K562 (cell line): Measurements from ENCODE around the gene RRAGD. TPM values are rescaled to one million over a fixed set of nuclear protein-coding genes. Genes with fewer than 3 reads are reported as not detected.

Experiments used
- ATF7 ChIP-seq: fragments of 450-650 bp; IDR thresholded peaks from 2 replicates; pipeline ENCODE4 v1.7.1; 2014; ENCODE audit warnings: mild to moderate bottlenecking, moderate library complexity
- CBFB ChIP-seq: sonication (generic); formaldehyde crosslinking; IDR thresholded peaks from 2 replicates; pipeline ENCODE4 v1.4.0; 2020; ENCODE audit warnings: mild to moderate bottlenecking, missing genetic modification reagents
- CHD2 ChIP-seq: IDR thresholded peaks from 2 replicates; pipeline ENCODE4 v1.6.1; 2011; ENCODE audit warnings: low read depth, low read length
- EWSR1 ChIP-seq: fragments of 450-650 bp; IDR thresholded peaks from 2 replicates; pipeline ENCODE4 v1.6.1; 2018; ENCODE audit warnings: borderline replicate concordance, mild to moderate bottlenecking, low read depth, moderate library complexity; ENCODE audit not compliant: partially characterized antibody
- GABPA ChIP-seq: fragments of 200-800 bp; sonication (Bioruptor generic); conservative IDR thresholded peaks from 2 replicates; pipeline ENCODE4 v1.6.1; 2016; ENCODE audit warnings: low read depth, missing genetic modification characterization, missing compliant biosample characterization
- IFI16 ChIP-seq: fragments of 250-450 bp; sonication (Bioruptor Pico); IDR thresholded peaks from 2 replicates; pipeline ENCODE4 v2.1.2; 2022; ENCODE audit warnings: mild to moderate bottlenecking, inconsistent platforms
- KLF6 ChIP-seq: fragments of 250-450 bp; sonication (Bioruptor Pico); IDR thresholded peaks from 2 replicates; pipeline ENCODE4 v1.4.0; 2020; ENCODE audit warnings: mild to moderate bottlenecking, moderate library complexity, borderline replicate concordance
- MECOM ChIP-seq: fragments of 250-450 bp; sonication (Bioruptor Pico); IDR thresholded peaks from 2 replicates; pipeline ENCODE4 v1.8.0; 2022; ENCODE audit warnings: inconsistent platforms
- RBM22 ChIP-seq: fragments of 200-400 bp; formaldehyde crosslinking; IDR thresholded peaks from 2 replicates; pipeline ENCODE4 v1.6.1; 2018; ENCODE audit warnings: low read length, low read depth; ENCODE audit not compliant: poor library complexity, severe bottlenecking
- SIN3A ChIP-seq, 2 experiments: fragments of 150-350 bp in 1 of 2; IDR thresholded peaks; 2 replicates each; pipeline ENCODE4 v1.6.1; 2011 to 2016; ENCODE audit warnings: borderline replicate concordance in 2 of 2, low read depth in 2 of 2, low read length in 2 of 2, mild to moderate bottlenecking in 2 of 2, moderate library complexity in 2 of 2; ENCODE audit not compliant: control insufficient read depth in 1 of 2
- ZBTB7A ChIP-seq: IDR thresholded peaks from 2 replicates; pipeline ENCODE4 v1.6.1; 2011; ENCODE audit warnings: low read depth, mild to moderate bottlenecking, low read length, moderate library complexity, borderline replicate concordance; ENCODE audit not compliant: control insufficient read depth
- ZC3H8 ChIP-seq: fragments of 450-650 bp; IDR thresholded peaks from 2 replicates; pipeline ENCODE4 v1.6.1; 2017
- ZNF140 ChIP-seq: fragments of 250-450 bp; sonication (Bioruptor Pico); IDR thresholded peaks from 2 replicates; pipeline ENCODE4 v1.8.0; 2021; ENCODE audit warnings: moderate library complexity, mild to moderate bottlenecking, inconsistent platforms
- ZNF717 ChIP-seq: fragments of 250-450 bp; sonication (Bioruptor Pico); IDR thresholded peaks from 2 replicates; pipeline ENCODE4 v1.5.0; 2021
- polyA plus RNA-seq, 8 experiments: library from polyadenylated mRNA; depleted of rRNA in 4 of 8; stranded (reverse) in 5 of 8; unstranded in 3 of 8; fragments of >200 nt; fragmentation: Nextera tagmentation in 2 of 8; fragmentation: Illumina TruSeq in 1 of 8; extraction: Ambion mirVana in 2 of 8; extraction: Trizol in 1 of 8; gene quantifications; 2 replicates each; pipeline versions ENCODE4 v1.2.1 to v1.2.3, GENCODE V29; 2011 to 2014; ENCODE audit warnings: inconsistent platforms in 1 of 8, missing spikeins in 1 of 8
- total RNA-seq, 7 experiments: library from RNA; depleted of rRNA in 6 of 7; stranded (reverse); fragments of >200 nt in 6 of 7; fragmentation: Illumina TruSeq in 2 of 7; extraction: Trizol in 2 of 7; gene quantifications; 2 replicates each; pipeline versions ENCODE4 v1.2.1 to v1.2.3, GENCODE V29; 2011 to 2021; ENCODE audit warnings: low replicate concordance in 1 of 7
- TF ChIP-seq, protein P1 (sequence below): sonication (generic); formaldehyde crosslinking; IDR thresholded peaks from 2 replicates; pipeline ENCODE4 v1.8.0; 2022; ENCODE audit warnings: missing genetic modification reagents, mild to moderate bottlenecking, borderline replicate concordance
- TF ChIP-seq, protein P2 (sequence below): fragments of 200-800 bp; sonication (Bioruptor generic); IDR thresholded peaks from 2 replicates; pipeline ENCODE4 v1.6.1; 2017; ENCODE audit warnings: missing genetic modification characterization, missing compliant biosample characterization
- TF ChIP-seq, protein P3 (sequence below): IDR thresholded peaks from 2 replicates; pipeline ENCODE4 v1.6.1; 2016; ENCODE audit warnings: missing genetic modification characterization, missing compliant biosample characterization
- TF ChIP-seq, protein P4 (sequence below): fragments of 450-650 bp; IDR thresholded peaks from 2 replicates; pipeline ENCODE4 v1.6.1; 2014; ENCODE audit warnings: low read depth, mild to moderate bottlenecking, moderate library complexity, borderline replicate concordance
- TF ChIP-seq, protein P5 (sequence below), 2 experiments: IDR thresholded peaks; 2 replicates each; pipeline ENCODE4 v1.6.1; 2012; ENCODE audit warnings: improper control_type of control experiment in 2 of 2, low read depth in 2 of 2, low read length in 2 of 2, borderline replicate concordance in 1 of 2

RRAGD gene
- total and polyA plus RNA-seq, 9 of the 15 experiments (the other 6 are each of a cell fraction or from before 2014, with no cell fraction given) = 0.03 to 0.07 (median 0.04) TPM; not detected in 6

- TF ChIP-seq ZBTB7A (no peak), SIN3A (IDR thresholded peaks at IDR 0.05; ENCODE audit: borderline replicate concordance in 2 of 2, control insufficient read depth in 1 of 2, low read depth in 2 of 2, low read length in 2 of 2) (no peak), ZC3H8 (no peak), MECOM (CRISPR knock-in tag) (no peak), ZNF140 (CRISPR knock-in tag) (no peak), ATF7 (no peak), ZNF717 (CRISPR knock-in tag) (no peak), KLF6 (no peak), CBFB (CRISPR knock-in tag) (no peak), GABPA (tag) (no peak), RBM22 (peak; percentile 29), EWSR1 (no peak), CHD2 (no peak), IFI16 (CRISPR knock-in tag) (no peak)
- TF ChIP-seq, protein P1, sequence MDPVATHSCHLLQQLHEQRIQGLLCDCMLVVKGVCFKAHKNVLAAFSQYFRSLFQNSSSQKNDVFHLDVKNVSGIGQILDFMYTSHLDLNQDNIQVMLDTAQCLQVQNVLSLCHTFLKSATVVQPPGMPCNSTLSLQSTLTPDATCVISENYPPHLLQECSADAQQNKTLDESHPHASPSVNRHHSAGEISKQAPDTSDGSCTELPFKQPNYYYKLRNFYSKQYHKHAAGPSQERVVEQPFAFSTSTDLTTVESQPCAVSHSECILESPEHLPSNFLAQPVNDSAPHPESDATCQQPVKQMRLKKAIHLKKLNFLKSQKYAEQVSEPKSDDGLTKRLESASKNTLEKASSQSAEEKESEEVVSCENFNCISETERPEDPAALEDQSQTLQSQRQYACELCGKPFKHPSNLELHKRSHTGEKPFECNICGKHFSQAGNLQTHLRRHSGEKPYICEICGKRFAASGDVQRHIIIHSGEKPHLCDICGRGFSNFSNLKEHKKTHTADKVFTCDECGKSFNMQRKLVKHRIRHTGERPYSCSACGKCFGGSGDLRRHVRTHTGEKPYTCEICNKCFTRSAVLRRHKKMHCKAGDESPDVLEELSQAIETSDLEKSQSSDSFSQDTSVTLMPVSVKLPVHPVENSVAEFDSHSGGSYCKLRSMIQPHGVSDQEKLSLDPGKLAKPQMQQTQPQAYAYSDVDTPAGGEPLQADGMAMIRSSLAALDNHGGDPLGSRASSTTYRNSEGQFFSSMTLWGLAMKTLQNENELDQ (CRISPR knock-in tag) = no peak
- TF ChIP-seq, protein P2, sequence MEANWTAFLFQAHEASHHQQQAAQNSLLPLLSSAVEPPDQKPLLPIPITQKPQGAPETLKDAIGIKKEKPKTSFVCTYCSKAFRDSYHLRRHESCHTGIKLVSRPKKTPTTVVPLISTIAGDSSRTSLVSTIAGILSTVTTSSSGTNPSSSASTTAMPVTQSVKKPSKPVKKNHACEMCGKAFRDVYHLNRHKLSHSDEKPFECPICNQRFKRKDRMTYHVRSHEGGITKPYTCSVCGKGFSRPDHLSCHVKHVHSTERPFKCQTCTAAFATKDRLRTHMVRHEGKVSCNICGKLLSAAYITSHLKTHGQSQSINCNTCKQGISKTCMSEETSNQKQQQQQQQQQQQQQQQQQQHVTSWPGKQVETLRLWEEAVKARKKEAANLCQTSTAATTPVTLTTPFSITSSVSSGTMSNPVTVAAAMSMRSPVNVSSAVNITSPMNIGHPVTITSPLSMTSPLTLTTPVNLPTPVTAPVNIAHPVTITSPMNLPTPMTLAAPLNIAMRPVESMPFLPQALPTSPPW (CRISPR knock-in tag) = no peak
- TF ChIP-seq, protein P3, sequence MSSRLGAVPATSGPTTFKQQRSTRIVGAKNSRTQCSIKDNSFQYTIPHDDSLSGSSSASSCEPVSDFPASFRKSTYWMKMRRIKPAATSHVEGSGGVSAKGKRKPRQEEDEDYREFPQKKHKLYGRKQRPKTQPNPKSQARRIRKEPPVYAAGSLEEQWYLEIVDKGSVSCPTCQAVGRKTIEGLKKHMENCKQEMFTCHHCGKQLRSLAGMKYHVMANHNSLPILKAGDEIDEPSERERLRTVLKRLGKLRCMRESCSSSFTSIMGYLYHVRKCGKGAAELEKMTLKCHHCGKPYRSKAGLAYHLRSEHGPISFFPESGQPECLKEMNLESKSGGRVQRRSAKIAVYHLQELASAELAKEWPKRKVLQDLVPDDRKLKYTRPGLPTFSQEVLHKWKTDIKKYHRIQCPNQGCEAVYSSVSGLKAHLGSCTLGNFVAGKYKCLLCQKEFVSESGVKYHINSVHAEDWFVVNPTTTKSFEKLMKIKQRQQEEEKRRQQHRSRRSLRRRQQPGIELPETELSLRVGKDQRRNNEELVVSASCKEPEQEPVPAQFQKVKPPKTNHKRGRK = no peak
- TF ChIP-seq, protein P4, sequence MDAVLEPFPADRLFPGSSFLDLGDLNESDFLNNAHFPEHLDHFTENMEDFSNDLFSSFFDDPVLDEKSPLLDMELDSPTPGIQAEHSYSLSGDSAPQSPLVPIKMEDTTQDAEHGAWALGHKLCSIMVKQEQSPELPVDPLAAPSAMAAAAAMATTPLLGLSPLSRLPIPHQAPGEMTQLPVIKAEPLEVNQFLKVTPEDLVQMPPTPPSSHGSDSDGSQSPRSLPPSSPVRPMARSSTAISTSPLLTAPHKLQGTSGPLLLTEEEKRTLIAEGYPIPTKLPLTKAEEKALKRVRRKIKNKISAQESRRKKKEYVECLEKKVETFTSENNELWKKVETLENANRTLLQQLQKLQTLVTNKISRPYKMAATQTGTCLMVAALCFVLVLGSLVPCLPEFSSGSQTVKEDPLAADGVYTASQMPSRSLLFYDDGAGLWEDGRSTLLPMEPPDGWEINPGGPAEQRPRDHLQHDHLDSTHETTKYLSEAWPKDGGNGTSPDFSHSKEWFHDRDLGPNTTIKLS = peak; percentile 93
- TF ChIP-seq, protein P5, sequence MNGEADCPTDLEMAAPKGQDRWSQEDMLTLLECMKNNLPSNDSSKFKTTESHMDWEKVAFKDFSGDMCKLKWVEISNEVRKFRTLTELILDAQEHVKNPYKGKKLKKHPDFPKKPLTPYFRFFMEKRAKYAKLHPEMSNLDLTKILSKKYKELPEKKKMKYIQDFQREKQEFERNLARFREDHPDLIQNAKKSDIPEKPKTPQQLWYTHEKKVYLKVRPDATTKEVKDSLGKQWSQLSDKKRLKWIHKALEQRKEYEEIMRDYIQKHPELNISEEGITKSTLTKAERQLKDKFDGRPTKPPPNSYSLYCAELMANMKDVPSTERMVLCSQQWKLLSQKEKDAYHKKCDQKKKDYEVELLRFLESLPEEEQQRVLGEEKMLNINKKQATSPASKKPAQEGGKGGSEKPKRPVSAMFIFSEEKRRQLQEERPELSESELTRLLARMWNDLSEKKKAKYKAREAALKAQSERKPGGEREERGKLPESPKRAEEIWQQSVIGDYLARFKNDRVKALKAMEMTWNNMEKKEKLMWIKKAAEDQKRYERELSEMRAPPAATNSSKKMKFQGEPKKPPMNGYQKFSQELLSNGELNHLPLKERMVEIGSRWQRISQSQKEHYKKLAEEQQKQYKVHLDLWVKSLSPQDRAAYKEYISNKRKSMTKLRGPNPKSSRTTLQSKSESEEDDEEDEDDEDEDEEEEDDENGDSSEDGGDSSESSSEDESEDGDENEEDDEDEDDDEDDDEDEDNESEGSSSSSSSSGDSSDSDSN (IDR thresholded peaks at IDR 0.05; ENCODE audit: borderline replicate concordance in 1 of 2, low read depth in 2 of 2, low read length in 2 of 2) = no peak
Measured at GRCh38 chr6:89353118-89353556, 58.9 kb downstream of the RRAGD start (continued).
